WTC11 (cell line): ENCODE measurements around the gene SH3BP5. TPM values are rescaled to one million over a fixed set of nuclear protein-coding genes. Genes with fewer than 3 reads are reported as not detected.

Experiments used
- ATAC-seq: fragments of 200-7000 bp; cut with Tn5 transposase; 2 replicates; pipeline ENCODE4 v1.10.0; 2021; ENCODE audit warnings: mild to moderate bottlenecking, moderate library complexity
- CTCF ChIA-PET: fragments of 300-600 bp; sonication (Branson Sonifier 250); formaldehyde crosslinking; loops from one replicate; lab custom pipeline; 2021; ENCODE audit warnings: antibody characterized with exemption; lab: Charles Lee
- POLR2A ChIA-PET: fragments of 350-600 bp; sonication (Branson Sonifier 250); formaldehyde crosslinking; loops from one replicate; lab custom pipeline; 2021; ENCODE audit warnings: antibody characterized with exemption; lab: Charles Lee
- DNase-seq: peaks from one replicate; pipeline ENCODE4 v3.0.0; 2021; ENCODE audit warnings: low spot score
- H3K27ac Mint-ChIP-seq: 2 replicates; pipeline ENCODE4 v1.8.0; 2021; ENCODE audit warnings: mixed read lengths
- H3K27me3 Mint-ChIP-seq: 2 replicates; pipeline ENCODE4 v1.8.0; 2021; ENCODE audit warnings: low read depth, mild to moderate bottlenecking, moderate library complexity, mixed read lengths
- H3K36me3 Mint-ChIP-seq: 2 replicates; pipeline ENCODE4 v1.8.0; 2021; ENCODE audit warnings: mixed read lengths
- H3K4me1 Mint-ChIP-seq: 2 replicates; pipeline ENCODE4 v1.8.0; 2022; ENCODE audit warnings: mixed read lengths
- H3K4me3 Mint-ChIP-seq: 2 replicates; pipeline ENCODE4 v1.8.0; 2021; ENCODE audit warnings: mild to moderate bottlenecking, moderate library complexity, mixed read lengths
- H3K9me3 Mint-ChIP-seq: 2 replicates; pipeline ENCODE4 v1.8.0; 2021; ENCODE audit warnings: mixed read lengths
- CBFB ChIP-seq: sonication (generic); formaldehyde crosslinking; IDR thresholded peaks from 2 replicates; pipeline ENCODE4 v1.8.1; 2022; ENCODE audit warnings: mild to moderate bottlenecking, low read depth, missing genetic modification reagents
- E2F5 ChIP-seq: sonication (generic); formaldehyde crosslinking; IDR thresholded peaks from 2 replicates; pipeline ENCODE4 v1.8.1; 2022; ENCODE audit warnings: mild to moderate bottlenecking, moderate library complexity, missing genetic modification reagents
- FOXJ3 ChIP-seq: sonication (generic); formaldehyde crosslinking; IDR thresholded peaks from 2 replicates; pipeline ENCODE4 v1.9.0; 2021; ENCODE audit warnings: missing genetic modification reagents, mild to moderate bottlenecking, borderline replicate concordance
- FOXP1 ChIP-seq: sonication (generic); formaldehyde crosslinking; IDR thresholded peaks from 2 replicates; pipeline ENCODE4 v1.8.0; 2022; ENCODE audit warnings: missing genetic modification reagents, mild to moderate bottlenecking, moderate library complexity, borderline replicate concordance
- GTF2I ChIP-seq: fragments of 250-450 bp; sonication (Bioruptor Pico); conservative IDR thresholded peaks from 2 replicates; pipeline ENCODE4 v1.4.0; 2021; ENCODE audit warnings: mild to moderate bottlenecking
- HMGA2 ChIP-seq: fragments of 250-450 bp; sonication (Bioruptor Pico); IDR thresholded peaks from 2 replicates; pipeline ENCODE4 v1.4.0; 2021; ENCODE audit warnings: mild to moderate bottlenecking, moderate library complexity
- IRF1 ChIP-seq: sonication (generic); formaldehyde crosslinking; IDR thresholded peaks from 2 replicates; pipeline ENCODE4 v1.8.0; 2023; ENCODE audit warnings: missing genetic modification reagents
- KAT7 ChIP-seq: sonication (generic); formaldehyde crosslinking; IDR thresholded peaks from 2 replicates; pipeline ENCODE4 v1.8.1; 2023; ENCODE audit warnings: missing genetic modification reagents, mild to moderate bottlenecking, borderline replicate concordance
- TEAD4 ChIP-seq: sonication (generic); formaldehyde crosslinking; IDR thresholded peaks from 2 replicates; pipeline ENCODE4 v1.8.0; 2022; ENCODE audit warnings: mild to moderate bottlenecking, missing genetic modification reagents
- ZNF219 ChIP-seq: sonication (generic); formaldehyde crosslinking; IDR thresholded peaks from 2 replicates; pipeline ENCODE4 v1.8.0; 2023; ENCODE audit warnings: missing genetic modification reagents, mild to moderate bottlenecking, borderline replicate concordance
- ZNF317 ChIP-seq: sonication (generic); formaldehyde crosslinking; IDR thresholded peaks from 2 replicates; pipeline ENCODE4 v1.8.1; 2023; ENCODE audit warnings: low read depth, mild to moderate bottlenecking, moderate library complexity, missing genetic modification reagents, borderline replicate concordance
- ZNF512 ChIP-seq: sonication (generic); formaldehyde crosslinking; IDR thresholded peaks from 2 replicates; pipeline ENCODE4 v1.8.1; 2022; ENCODE audit warnings: missing genetic modification reagents, borderline replicate concordance
- ZNF671 ChIP-seq: fragments of 250-450 bp; sonication (Bioruptor Pico); IDR thresholded peaks from 2 replicates; pipeline ENCODE4 v1.8.0; 2021; ENCODE audit warnings: mild to moderate bottlenecking
- total RNA-seq: library from RNA; stranded (reverse); gene quantifications from 3 replicates; pipeline ENCODE4 v1.2.3, GENCODE V29; 2021
- TF ChIP-seq, protein P1 (sequence below): sonication (generic); formaldehyde crosslinking; IDR thresholded peaks from 2 replicates; pipeline ENCODE4 v1.8.1; 2022; ENCODE audit warnings: low read depth, missing genetic modification reagents, borderline replicate concordance
- TF ChIP-seq, protein P2 (sequence below): sonication (generic); formaldehyde crosslinking; IDR thresholded peaks from 2 replicates; pipeline ENCODE4 v1.8.0; 2022; ENCODE audit warnings: mild to moderate bottlenecking, missing genetic modification reagents
- TF ChIP-seq, protein P3 (sequence below): sonication (generic); formaldehyde crosslinking; IDR thresholded peaks from 2 replicates; pipeline ENCODE4 v1.8.1; 2023; ENCODE audit warnings: mild to moderate bottlenecking, missing genetic modification reagents, borderline replicate concordance
- TF ChIP-seq, protein P4 (sequence below): fragments of 250-450 bp; sonication (Bioruptor Pico); IDR thresholded peaks from 2 replicates; pipeline ENCODE4 v1.9.0; 2021; ENCODE audit warnings: moderate library complexity, mild to moderate bottlenecking, inconsistent platforms, borderline replicate concordance

Gene SH3BP5
- total RNA-seq, 1 experiment from 2014 or later: 7.2 TPM

DNA sequence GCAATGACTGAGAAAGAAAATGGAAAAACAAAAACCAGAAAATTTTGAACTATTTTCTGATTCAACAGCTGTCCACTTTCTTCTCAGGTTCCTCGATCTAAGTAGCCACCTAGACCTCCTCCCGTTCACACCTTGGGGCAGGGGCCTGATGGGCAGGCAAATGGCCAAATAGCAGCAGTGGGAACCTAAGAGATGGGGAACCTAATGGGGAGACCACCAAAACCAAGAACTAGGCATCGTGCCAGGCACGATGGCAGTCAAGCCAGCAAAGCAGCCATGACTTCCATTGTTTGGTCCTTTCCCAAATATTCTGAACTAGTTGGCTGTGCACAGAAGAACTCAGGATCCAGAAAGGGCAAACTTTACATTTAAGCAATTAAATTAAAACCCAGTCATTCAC lies 69.3 kb downstream of the SH3BP5 start:
- Mint-ChIP-seq H3K4me1 (no peaks in the 10 kb centered on the region), H3K27me3 (no peaks in the 10 kb centered on the region), H3K9me3 (no peaks in the 10 kb centered on the region), H3K36me3 (peaks cover 4% of the 10 kb centered on the region; the same call in 1 of the 2 replicates), H3K4me3 (no peak overlapping the region), H3K27ac (no peak overlapping the region)
- DNase-seq (no peak), ATAC-seq (no peak)
- ChIA-PET CTCF (no interaction called here), POLR2A (no interaction called here)
- no peak for TF ChIP-seq CBFB (CRISPR knock-in tag)
- TF ChIP-seq, protein P1, sequence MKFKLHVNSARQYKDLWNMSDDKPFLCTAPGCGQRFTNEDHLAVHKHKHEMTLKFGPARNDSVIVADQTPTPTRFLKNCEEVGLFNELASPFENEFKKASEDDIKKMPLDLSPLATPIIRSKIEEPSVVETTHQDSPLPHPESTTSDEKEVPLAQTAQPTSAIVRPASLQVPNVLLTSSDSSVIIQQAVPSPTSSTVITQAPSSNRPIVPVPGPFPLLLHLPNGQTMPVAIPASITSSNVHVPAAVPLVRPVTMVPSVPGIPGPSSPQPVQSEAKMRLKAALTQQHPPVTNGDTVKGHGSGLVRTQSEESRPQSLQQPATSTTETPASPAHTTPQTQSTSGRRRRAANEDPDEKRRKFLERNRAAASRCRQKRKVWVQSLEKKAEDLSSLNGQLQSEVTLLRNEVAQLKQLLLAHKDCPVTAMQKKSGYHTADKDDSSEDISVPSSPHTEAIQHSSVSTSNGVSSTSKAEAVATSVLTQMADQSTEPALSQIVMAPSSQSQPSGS (CRISPR knock-in tag): no peak
- TF ChIP-seq E2F5 (CRISPR knock-in tag): no peak
- TF ChIP-seq FOXP1 (CRISPR knock-in tag): no peak
- TF ChIP-seq, protein P2, sequence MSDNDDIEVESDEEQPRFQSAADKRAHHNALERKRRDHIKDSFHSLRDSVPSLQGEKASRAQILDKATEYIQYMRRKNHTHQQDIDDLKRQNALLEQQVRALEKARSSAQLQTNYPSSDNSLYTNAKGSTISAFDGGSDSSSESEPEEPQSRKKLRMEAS (CRISPR knock-in tag): no peak
- TF ChIP-seq GTF2I: no peak
- TF ChIP-seq, protein P3, sequence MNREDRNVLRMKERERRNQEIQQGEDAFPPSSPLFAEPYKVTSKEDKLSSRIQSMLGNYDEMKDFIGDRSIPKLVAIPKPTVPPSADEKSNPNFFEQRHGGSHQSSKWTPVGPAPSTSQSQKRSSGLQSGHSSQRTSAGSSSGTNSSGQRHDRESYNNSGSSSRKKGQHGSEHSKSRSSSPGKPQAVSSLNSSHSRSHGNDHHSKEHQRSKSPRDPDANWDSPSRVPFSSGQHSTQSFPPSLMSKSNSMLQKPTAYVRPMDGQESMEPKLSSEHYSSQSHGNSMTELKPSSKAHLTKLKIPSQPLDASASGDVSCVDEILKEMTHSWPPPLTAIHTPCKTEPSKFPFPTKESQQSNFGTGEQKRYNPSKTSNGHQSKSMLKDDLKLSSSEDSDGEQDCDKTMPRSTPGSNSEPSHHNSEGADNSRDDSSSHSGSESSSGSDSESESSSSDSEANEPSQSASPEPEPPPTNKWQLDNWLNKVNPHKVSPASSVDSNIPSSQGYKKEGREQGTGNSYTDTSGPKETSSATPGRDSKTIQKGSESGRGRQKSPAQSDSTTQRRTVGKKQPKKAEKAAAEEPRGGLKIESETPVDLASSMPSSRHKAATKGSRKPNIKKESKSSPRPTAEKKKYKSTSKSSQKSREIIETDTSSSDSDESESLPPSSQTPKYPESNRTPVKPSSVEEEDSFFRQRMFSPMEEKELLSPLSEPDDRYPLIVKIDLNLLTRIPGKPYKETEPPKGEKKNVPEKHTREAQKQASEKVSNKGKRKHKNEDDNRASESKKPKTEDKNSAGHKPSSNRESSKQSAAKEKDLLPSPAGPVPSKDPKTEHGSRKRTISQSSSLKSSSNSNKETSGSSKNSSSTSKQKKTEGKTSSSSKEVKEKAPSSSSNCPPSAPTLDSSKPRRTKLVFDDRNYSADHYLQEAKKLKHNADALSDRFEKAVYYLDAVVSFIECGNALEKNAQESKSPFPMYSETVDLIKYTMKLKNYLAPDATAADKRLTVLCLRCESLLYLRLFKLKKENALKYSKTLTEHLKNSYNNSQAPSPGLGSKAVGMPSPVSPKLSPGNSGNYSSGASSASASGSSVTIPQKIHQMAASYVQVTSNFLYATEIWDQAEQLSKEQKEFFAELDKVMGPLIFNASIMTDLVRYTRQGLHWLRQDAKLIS: no peak
- no peak for TF ChIP-seq TEAD4 (CRISPR knock-in tag)
- TF ChIP-seq, protein P4, sequence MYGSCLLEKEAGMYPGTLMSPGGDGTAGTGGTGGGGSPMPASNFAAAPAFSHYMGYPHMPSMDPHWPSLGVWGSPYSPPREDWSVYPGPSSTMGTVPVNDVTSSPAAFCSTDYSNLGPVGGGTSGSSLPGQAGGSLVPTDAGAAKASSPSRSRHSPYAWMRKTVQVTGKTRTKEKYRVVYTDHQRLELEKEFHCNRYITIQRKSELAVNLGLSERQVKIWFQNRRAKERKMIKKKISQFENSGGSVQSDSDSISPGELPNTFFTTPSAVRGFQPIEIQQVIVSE (CRISPR knock-in tag): no peak
- no peak for TF ChIP-seq HMGA2 (CRISPR knock-in tag)
- no peak for TF ChIP-seq IRF1
- no peak for TF ChIP-seq ZNF317
- TF ChIP-seq ZNF512 (CRISPR knock-in tag): no peak
- TF ChIP-seq ZNF219 (CRISPR knock-in tag): no peak
- no peak for TF ChIP-seq ZNF671
- TF ChIP-seq FOXJ3 (CRISPR knock-in tag): no peak
- TF ChIP-seq KAT7 (CRISPR knock-in tag): no peak
